GM12873 (cell line): Measurements from ENCODE around the gene NPVF.

Experiments
- TF ChIP-seq, protein P1 (sequence below): IDR thresholded peaks from 2 replicates; pipeline ENCODE4 v1.5.1; 2012; ENCODE audit warnings: low read depth, mild to moderate bottlenecking, moderate library complexity, low read length, control low read depth; ENCODE audit not compliant: insufficient read depth; ENCODE audit errors: missing control alignments

Gene NPVF

GRCh38 chr7:25234336-25234735 is 6.0 kb upstream of the NPVF start:
- TF ChIP-seq, protein P1, sequence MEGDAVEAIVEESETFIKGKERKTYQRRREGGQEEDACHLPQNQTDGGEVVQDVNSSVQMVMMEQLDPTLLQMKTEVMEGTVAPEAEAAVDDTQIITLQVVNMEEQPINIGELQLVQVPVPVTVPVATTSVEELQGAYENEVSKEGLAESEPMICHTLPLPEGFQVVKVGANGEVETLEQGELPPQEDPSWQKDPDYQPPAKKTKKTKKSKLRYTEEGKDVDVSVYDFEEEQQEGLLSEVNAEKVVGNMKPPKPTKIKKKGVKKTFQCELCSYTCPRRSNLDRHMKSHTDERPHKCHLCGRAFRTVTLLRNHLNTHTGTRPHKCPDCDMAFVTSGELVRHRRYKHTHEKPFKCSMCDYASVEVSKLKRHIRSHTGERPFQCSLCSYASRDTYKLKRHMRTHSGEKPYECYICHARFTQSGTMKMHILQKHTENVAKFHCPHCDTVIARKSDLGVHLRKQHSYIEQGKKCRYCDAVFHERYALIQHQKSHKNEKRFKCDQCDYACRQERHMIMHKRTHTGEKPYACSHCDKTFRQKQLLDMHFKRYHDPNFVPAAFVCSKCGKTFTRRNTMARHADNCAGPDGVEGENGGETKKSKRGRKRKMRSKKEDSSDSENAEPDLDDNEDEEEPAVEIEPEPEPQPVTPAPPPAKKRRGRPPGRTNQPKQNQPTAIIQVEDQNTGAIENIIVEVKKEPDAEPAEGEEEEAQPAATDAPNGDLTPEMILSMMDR: no peak

DNA sequence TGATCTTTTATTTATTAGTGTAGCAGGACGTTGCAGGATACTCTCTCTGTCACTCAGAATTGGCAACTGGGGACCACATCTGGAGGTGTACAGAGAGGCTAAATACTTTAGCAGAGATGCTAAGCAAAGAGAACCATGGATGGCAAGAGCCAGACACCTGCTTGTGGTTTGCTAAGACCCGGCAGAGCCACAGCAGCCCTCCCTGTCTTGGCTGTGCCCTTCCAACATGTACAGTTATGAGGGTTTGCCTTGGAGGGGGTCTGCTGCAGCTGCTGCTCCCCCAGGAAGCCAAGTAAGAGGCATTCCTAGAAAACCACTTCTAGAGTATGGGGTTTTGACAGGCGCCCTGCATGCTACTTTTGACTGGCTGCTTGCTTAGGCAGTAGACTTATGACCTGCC is 5.1 kb downstream of the NPVF start:
- TF ChIP-seq, protein P1: no peak

DNA sequence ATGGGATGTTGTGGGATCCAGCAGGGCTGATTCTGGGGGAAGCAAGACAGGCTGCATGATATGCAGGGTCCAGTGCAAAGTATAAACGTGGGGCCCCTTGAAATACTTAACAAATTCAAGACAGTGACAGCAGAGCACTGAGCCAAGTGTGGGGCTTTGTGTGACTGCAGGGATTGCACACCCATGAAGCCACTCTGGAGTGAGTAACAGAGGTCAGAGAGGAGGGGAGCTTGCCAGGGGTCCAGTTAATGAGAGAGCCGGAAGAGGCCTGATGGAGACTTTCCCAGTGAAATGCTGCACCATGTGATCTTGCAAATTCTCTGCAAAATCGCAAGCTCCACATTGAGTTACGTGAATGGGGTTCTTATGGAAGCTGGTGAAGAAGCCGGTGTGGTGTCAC is 5.6 kb downstream of the NPVF start:
- TF ChIP-seq, protein P1: no peak

GRCh38 chr7:25221009-25221408 is 7.3 kb downstream of the NPVF start:
- TF ChIP-seq, protein P1: no peak

DNA sequence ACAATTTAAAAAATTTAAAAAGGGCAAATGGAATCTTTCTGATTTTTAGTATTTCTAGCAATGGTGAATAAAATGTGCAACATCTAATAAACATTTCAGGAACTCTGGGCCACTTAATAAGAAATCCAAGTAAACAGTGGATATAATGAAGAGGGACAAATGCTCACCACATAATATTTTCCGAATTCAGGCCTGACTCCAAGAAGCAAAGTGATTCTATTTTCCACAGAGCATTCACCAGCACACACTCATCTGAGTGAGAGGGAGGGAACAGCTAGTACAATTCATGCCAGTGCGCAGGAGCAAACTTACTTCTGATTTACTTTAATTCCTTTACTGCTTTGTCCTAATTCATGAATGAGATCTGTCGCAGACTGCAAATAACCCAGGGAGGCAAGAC is 10.1 kb downstream of the NPVF start:
- TF ChIP-seq, protein P1: no peak

- TF ChIP-seq, protein P1: peak; percentile 63
Observed at GRCh38 chr7:25216837-25217236, 11.4 kb downstream of the NPVF start.

DNA sequence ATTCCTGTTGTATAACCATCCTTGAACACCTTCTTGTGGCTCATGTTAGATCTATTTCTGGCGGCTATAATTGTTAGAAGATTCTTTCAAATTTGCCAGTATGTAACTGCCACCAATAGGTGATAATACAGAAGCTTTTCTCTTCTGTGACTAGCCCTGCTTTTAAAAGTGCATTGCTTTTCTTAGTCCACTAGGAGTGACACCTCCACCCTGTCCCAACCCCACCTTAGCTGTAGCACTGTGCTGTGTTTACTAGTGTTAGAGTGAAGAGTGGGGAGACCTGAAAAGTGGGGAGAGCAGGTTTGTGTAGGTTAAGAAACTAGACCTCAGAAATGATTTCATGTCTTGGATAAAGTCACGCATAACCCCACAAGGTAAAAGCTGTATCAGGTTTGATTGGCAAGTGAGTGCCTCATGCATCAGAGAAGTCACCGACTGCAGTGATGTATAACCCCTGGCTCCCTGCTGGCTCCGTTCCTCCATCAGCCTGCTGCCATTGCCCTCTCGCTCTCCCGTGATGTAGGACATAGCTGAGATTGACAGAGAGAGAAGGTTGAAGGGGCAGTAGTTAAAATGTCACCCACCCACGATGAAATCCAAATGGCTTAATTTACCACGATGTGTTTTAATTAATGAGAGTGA is 12.5 kb downstream of the NPVF start:
- TF ChIP-seq, protein P1: peak; percentile 10
